Neural cell (in vitro differentiated cells): ENCODE results near the gene NFX1.

Experiments
- CTCF ChIP-seq: fragments of 450-650 bp; IDR thresholded peaks from 2 replicates; pipeline ENCODE4 v1.5.1; 2014; ENCODE audit warnings: antibody characterized with exemption, mild to moderate bottlenecking, moderate library complexity; ENCODE audit not compliant: poor library complexity, severe bottlenecking
- EP300 ChIP-seq: fragments of 450-650 bp; conservative IDR thresholded peaks from 2 replicates; pipeline ENCODE4 v1.6.1; 2014; ENCODE audit warnings: antibody characterized with exemption, mild to moderate bottlenecking, moderate library complexity; ENCODE audit not compliant: poor library complexity, severe bottlenecking
- EZH2 ChIP-seq: fragments of 200-600, 300-800 bp; shearing (Covaris generic), sonication (generic); IDR thresholded peaks from 2 replicates; pipeline ENCODE4 v1.6.1; 2014; ENCODE audit warnings: antibody characterized with exemption, low read length, borderline replicate concordance, mild to moderate bottlenecking; ENCODE audit not compliant: insufficient read depth, poor library complexity, severe bottlenecking
- MXI1 ChIP-seq: fragments of 450-650 bp; conservative IDR thresholded peaks from 2 replicates; pipeline ENCODE4 v1.6.1; 2014; ENCODE audit warnings: antibody characterized with exemption, mild to moderate bottlenecking; ENCODE audit not compliant: poor library complexity, severe bottlenecking
- POLR2AphosphoS5 ChIP-seq: IDR thresholded peaks from 2 replicates; pipeline ENCODE4 v1.6.1; 2012
- RAD21 ChIP-seq: fragments of 450-650 bp; conservative IDR thresholded peaks from 2 replicates; pipeline ENCODE4 v1.6.1; 2014; ENCODE audit warnings: antibody characterized with exemption, mild to moderate bottlenecking, moderate library complexity
- SMC3 ChIP-seq: fragments of 450-650 bp; conservative IDR thresholded peaks from 2 replicates; pipeline ENCODE4 v1.6.1; 2014; ENCODE audit warnings: antibody characterized with exemption, mild to moderate bottlenecking, moderate library complexity; ENCODE audit not compliant: poor library complexity
- TAF1 ChIP-seq: IDR thresholded peaks from 2 replicates; pipeline ENCODE4 v1.6.1; 2012; ENCODE audit warnings: low read depth
- TF ChIP-seq, protein P1 (sequence below): IDR thresholded peaks from 2 replicates; pipeline ENCODE4 v1.6.1; 2012; ENCODE audit warnings: borderline replicate concordance

DNA sequence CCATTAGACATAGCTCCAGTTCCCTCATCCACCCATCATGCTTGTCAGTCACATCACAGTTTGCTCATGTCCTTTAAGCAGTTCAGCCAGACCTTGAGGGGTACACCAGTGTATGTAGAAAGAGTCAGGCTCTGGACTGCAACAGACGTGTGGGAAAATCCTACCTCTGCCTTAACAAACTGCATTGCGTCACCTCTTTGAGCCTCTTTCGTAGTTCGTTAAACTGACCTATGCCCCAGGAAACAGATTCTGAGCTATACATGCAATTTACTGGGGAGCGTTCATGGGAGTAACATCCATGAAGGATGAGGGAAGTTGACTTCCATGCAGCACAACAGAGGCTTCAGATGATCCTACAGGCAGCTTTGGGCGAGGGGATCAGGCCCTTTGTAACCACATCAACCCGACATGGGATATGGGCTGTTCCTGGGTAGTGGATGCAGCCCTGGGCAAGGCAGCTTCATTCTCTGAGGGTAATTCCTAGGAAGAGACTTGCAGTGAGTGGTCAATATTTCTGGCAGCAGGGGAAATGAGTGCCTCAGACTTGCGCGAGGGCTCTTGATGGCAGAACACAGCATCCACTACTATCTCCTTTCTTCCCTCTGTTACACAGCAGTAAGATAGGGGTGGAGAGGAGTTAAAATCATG, 46.1 kb upstream of the NFX1 start:
- TF ChIP-seq CTCF (no peak), POLR2AphosphoS5 (no peak), TAF1 (no peak), EZH2 (no peak), EP300 (no peak), RAD21 (no peak), SMC3 (no peak), MXI1 (no peak)
- TF ChIP-seq, protein P1, sequence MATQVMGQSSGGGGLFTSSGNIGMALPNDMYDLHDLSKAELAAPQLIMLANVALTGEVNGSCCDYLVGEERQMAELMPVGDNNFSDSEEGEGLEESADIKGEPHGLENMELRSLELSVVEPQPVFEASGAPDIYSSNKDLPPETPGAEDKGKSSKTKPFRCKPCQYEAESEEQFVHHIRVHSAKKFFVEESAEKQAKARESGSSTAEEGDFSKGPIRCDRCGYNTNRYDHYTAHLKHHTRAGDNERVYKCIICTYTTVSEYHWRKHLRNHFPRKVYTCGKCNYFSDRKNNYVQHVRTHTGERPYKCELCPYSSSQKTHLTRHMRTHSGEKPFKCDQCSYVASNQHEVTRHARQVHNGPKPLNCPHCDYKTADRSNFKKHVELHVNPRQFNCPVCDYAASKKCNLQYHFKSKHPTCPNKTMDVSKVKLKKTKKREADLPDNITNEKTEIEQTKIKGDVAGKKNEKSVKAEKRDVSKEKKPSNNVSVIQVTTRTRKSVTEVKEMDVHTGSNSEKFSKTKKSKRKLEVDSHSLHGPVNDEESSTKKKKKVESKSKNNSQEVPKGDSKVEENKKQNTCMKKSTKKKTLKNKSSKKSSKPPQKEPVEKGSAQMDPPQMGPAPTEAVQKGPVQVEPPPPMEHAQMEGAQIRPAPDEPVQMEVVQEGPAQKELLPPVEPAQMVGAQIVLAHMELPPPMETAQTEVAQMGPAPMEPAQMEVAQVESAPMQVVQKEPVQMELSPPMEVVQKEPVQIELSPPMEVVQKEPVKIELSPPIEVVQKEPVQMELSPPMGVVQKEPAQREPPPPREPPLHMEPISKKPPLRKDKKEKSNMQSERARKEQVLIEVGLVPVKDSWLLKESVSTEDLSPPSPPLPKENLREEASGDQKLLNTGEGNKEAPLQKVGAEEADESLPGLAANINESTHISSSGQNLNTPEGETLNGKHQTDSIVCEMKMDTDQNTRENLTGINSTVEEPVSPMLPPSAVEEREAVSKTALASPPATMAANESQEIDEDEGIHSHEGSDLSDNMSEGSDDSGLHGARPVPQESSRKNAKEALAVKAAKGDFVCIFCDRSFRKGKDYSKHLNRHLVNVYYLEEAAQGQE = no peak
